Measurements from ENCODE around the gene MAP10. TPM values are rescaled to one million over a fixed set of nuclear protein-coding genes. Genes with fewer than 3 reads are reported as not detected.
"Not testable (repeated sequence)": the region's sequence is repeated elsewhere in the genome, so short reads cannot be mapped to it uniquely, and the experiment has no call there.

The MAP10 gene
- total RNA-seq = 1 to 10 TPM; 1.9 to 2.2 TPM

DNA sequence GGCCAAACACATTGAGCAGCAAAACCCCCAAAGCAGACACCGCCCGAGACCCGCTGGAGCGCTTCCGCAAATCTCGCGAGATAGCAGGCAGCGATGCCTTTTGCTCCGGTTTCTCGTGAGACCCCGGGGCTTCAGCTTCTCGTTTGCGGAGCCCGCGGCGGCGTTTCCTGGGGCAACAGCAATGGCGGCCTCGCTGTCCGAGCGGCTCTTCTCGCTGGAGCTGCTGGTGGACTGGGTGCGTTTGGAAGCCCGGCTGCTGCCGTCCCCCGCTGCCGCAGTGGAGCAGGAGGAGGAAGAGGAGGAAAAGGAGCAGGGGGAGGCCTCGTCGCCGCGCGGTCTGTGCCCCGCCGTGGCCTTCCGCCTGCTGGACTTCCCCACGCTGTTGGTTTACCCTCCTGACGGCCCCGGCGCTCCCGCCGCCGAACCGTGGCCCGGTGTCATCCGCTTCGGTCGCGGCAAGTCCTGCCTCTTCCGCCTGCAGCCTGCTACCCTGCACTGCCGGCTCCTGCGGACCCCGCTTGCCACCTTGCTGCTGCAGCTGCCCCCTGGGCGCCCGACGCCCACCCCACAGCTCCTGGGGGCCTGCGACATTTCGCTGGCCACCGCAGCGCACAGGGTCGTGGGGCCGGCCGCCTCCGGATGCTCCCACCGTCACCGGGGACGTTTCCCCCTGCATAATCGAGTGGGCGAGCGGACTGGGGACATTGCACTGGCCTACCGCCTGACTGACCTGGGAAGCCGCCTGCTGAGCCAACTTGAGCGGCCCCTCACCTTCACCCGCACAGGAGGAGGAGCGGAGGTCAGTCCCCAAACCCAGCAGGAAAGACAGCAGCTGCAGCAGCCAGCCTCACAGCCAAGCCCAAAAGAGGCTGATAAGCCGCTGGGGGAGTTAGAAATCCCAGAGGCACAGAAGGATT is at the start of gene MAP10:
MAP10 (plus strand) TSS at position 148 of the 917 bp plus-strand sequence; CDS start at position 182, 34 bp downstream.
- peak within 1 kb of the TSS; percentile 77 for H3K27ac Mint-ChIP-seq
- H3K9me3 Mint-ChIP-seq = peaks cover 24% of the 10 kb centered on the region
- H3K36me3 Mint-ChIP-seq = peaks cover 21% of the 10 kb centered on the region
- H3K4me3 Mint-ChIP-seq = peak within 1 kb of the TSS; percentile 87
- H3K27me3 Mint-ChIP-seq = peaks cover 3% of the 10 kb centered on the region
- peak; percentile 80 for DNase-seq
- H3K4me1 Mint-ChIP-seq = peaks cover 6% of the 10 kb centered on the region

GRCh38 chr1:232764458-232765251 is 40.6 kb upstream of the MAP10 start:
- no peak for DNase-seq
- Mint-ChIP-seq H3K27ac (no peak overlapping the region), H3K27me3 (peaks cover 8% of the 10 kb centered on the region), H3K36me3 (peaks cover 2% of the 10 kb centered on the region), H3K9me3 (peaks cover 5% of the 10 kb centered on the region), H3K4me1 (peaks cover 3% of the 10 kb centered on the region), H3K4me3 (no peak overlapping the region)

GRCh38 chr1:232765542-232765941 is 39.7 kb upstream of the MAP10 start:
- Mint-ChIP-seq H3K9me3 (peaks cover 5% of the 10 kb centered on the region), H3K4me1 (peaks cover 3% of the 10 kb centered on the region), H3K27me3 (peaks cover 8% of the 10 kb centered on the region), H3K4me3 (no peak overlapping the region), H3K27ac (no peak overlapping the region), H3K36me3 (peaks cover 2% of the 10 kb centered on the region)
- DNase-seq = no peak

DNA sequence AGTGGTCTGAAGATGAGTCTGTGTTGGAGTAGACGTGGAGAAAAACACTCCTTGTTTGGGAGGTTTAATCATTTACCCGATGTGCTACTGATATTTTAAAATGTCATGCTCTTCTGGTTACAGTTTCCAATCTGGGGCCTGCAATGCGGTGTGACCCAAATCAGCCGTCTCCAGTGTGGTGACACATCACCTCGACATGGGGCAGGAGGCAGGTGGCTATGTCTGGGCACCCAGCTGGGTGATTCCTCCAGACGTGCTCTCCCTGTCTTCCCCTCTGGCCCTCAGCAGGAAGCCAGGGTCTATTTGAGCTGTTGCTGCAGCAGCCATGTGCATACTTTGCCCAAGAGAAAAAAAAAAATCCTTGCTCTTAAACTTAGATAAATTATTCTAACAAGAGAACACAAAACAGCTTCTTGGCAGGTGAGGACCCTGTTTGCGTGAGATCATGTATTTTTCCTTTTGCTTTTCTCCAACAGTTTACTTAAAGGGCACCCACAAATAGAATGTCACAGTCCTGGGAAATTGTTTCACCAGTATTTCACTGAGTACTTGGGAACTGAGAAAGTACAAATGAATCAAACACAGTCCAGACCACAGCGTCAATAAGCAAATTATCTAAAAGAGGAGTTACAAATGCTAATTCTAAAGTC is 38.9 kb upstream of the MAP10 start:
- H3K36me3 Mint-ChIP-seq = peaks cover 2% of the 10 kb centered on the region
- no peak overlapping the region for H3K4me3 Mint-ChIP-seq
- H3K27ac Mint-ChIP-seq = no peak overlapping the region
- peaks cover 5% of the 10 kb centered on the region for H3K9me3 Mint-ChIP-seq
- DNase-seq = no peak
- peaks cover 8% of the 10 kb centered on the region for H3K27me3 Mint-ChIP-seq
- H3K4me1 Mint-ChIP-seq = peaks cover 3% of the 10 kb centered on the region

GRCh38 chr1:232766904-232767303 is 38.3 kb upstream of the MAP10 start:
- DNase-seq = no peak
- Mint-ChIP-seq H3K9me3 (peaks cover 5% of the 10 kb centered on the region), H3K36me3 (peaks cover 2% of the 10 kb centered on the region), H3K4me3 (no peak overlapping the region), H3K4me1 (peaks cover 3% of the 10 kb centered on the region), H3K27me3 (peaks cover 8% of the 10 kb centered on the region), H3K27ac (no peak overlapping the region)

GRCh38 chr1:232767305-232768074 is 37.7 kb upstream of the MAP10 start:
- Mint-ChIP-seq H3K4me3 (no peak overlapping the region), H3K27ac (no peak overlapping the region), H3K4me1 (peaks cover 3% of the 10 kb centered on the region), H3K36me3 (peaks cover 2% of the 10 kb centered on the region), H3K27me3 (peaks cover 8% of the 10 kb centered on the region), H3K9me3 (peaks cover 5% of the 10 kb centered on the region)
- no peak for DNase-seq

DNA sequence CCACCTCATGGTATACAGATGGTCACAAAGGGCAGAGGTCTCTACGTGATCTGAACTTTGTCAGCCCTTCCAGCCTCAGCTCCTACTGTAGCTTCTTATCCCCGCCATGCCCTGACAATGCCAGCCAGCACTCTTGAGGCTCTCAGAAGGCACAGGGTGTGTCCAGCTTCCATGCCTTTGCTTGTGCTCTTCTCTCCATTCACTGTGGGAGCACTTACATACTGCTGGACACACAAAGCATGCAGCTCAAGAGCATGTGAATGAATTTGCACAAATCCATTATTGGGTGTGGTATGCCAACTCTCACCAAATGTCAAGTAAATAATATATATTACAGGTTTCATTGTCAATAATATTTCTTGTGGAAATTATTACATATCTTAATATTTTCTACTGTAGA is 36.4 kb upstream of the MAP10 start:
- H3K27ac Mint-ChIP-seq = no peak overlapping the region
- H3K4me1 Mint-ChIP-seq = peaks cover 3% of the 10 kb centered on the region
- no peak overlapping the region for H3K4me3 Mint-ChIP-seq
- H3K9me3 Mint-ChIP-seq = no peaks in the 10 kb centered on the region
- H3K36me3 Mint-ChIP-seq = no peaks in the 10 kb centered on the region
- DNase-seq = no peak
- no peaks in the 10 kb centered on the region for H3K27me3 Mint-ChIP-seq

DNA sequence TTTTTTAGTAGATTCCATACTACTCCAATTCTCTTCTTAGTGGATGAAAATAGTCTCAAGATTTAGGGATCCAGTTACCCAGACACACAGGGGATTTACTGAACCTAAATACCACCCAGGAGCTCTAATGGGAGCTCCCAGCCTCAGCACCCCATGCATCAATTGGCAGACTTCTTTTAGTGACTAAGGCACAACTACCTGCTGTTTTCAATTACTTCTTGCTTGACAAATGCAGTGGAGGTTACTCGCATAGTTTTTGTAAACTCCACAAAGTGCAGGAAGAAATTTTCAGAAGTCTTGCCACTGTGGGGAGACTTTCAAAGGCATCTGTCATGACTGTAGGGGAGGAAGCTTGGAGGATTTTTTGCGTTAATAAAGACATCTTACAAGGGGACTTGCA is 35.5 kb upstream of the MAP10 start:
- Mint-ChIP-seq H3K4me1 (peaks cover 3% of the 10 kb centered on the region), H3K27me3 (no peaks in the 10 kb centered on the region), H3K36me3 (no peaks in the 10 kb centered on the region), H3K27ac (no peak overlapping the region), H3K9me3 (no peaks in the 10 kb centered on the region), H3K4me3 (no peak overlapping the region)
- DNase-seq = no peak

DNA sequence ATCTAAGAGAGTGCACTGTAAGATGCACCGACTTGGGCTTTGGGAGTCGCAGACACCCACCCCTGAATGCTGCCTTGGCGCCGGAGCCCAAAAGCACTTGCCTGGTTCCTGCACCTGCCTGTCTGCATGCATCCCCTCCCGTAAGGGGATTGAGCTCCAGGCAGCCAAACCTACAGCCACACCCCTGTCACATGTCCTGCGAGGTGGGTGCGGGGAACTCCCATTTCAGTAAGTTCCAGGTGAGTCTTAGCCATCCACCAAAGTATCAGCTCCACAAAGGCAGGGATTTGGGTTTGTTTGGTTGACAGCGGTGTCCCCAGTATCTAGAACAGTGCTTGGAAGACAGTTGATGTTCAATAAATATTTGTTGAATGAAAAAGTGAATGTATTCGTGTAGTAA is 31.5 kb upstream of the MAP10 start:
- DNase-seq = no peak
- H3K36me3 Mint-ChIP-seq = no peaks in the 10 kb centered on the region
- peaks cover 4% of the 10 kb centered on the region for H3K27me3 Mint-ChIP-seq
- no peaks in the 10 kb centered on the region for H3K9me3 Mint-ChIP-seq
- H3K4me3 Mint-ChIP-seq = no peak overlapping the region
- H3K27ac Mint-ChIP-seq = no peak overlapping the region
- H3K4me1 Mint-ChIP-seq = no peaks in the 10 kb centered on the region

- no peaks in the 10 kb centered on the region for H3K36me3 Mint-ChIP-seq
- H3K4me1 Mint-ChIP-seq = no peaks in the 10 kb centered on the region
- no peaks in the 10 kb centered on the region for H3K9me3 Mint-ChIP-seq
- H3K4me3 Mint-ChIP-seq = no peak overlapping the region
- DNase-seq = no peak
- peaks cover 4% of the 10 kb centered on the region for H3K27me3 Mint-ChIP-seq
- no peak overlapping the region for H3K27ac Mint-ChIP-seq
Measured at GRCh38 chr1:232776526-232777106, 28.6 kb upstream of the MAP10 start.

DNA sequence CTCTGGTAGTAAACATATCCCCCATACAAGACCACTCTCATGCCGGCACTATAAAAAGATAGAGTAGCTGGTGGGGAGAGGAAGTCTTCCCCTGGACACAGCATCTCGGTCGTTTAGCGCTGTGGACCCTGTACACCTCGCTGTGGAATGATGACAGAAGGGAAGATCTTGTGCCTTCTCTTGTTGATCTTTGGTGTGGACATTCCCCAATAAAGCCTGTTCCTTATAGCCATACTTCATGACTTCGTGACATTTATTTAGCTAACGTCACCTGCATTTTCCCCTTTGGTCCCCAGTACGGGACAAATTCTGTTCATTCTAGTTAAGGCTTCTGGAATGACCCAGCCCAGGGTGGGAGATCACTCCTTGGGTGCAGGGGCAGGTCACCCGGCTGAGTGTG is 24.9 kb upstream of the MAP10 start:
- Mint-ChIP-seq H3K4me3 (no peak overlapping the region), H3K36me3 (no peaks in the 10 kb centered on the region), H3K9me3 (no peaks in the 10 kb centered on the region), H3K27ac (no peak overlapping the region), H3K27me3 (peaks cover 4% of the 10 kb centered on the region), H3K4me1 (no peaks in the 10 kb centered on the region)
- no peak for DNase-seq

GRCh38 chr1:232784794-232785193 is 20.4 kb upstream of the MAP10 start:
- H3K27me3 Mint-ChIP-seq = no peaks in the 10 kb centered on the region
- no peak overlapping the region for H3K27ac Mint-ChIP-seq
- no peak overlapping the region for H3K4me3 Mint-ChIP-seq
- no peak for DNase-seq
- H3K4me1 Mint-ChIP-seq = peaks cover 2% of the 10 kb centered on the region
- H3K9me3 Mint-ChIP-seq = no peaks in the 10 kb centered on the region
- H3K36me3 Mint-ChIP-seq = no peaks in the 10 kb centered on the region

DNA sequence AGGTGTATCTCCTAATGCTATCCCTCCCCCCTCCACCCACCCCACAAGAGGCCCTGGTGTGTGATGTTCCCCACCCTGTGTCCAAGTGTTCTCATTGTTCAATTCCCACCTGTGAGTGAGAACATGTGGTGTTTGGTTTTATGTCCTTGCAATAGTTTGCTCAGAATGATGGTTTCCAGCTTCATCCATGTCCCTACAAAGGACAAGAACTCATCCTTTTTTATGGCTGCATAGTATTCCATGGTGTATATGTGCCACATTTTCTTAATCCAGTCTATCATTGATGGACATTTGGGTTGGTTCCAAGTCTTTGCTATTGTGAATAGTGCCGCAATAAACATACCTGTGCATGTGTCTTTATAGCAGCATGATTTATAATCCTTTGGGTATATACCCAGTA is 19.6 kb upstream of the MAP10 start:
- not testable (repeated sequence) for H3K9me3 Mint-ChIP-seq, H3K36me3 Mint-ChIP-seq, H3K27ac Mint-ChIP-seq, DNase-seq, H3K4me3 Mint-ChIP-seq, H3K4me1 Mint-ChIP-seq, H3K27me3 Mint-ChIP-seq

GRCh38 chr1:232786845-232787455 is 18.3 kb upstream of the MAP10 start:
- DNase-seq = no peak
- no peaks in the 10 kb centered on the region for H3K9me3 Mint-ChIP-seq
- H3K27ac Mint-ChIP-seq = no peak overlapping the region
- no peaks in the 10 kb centered on the region for H3K36me3 Mint-ChIP-seq
- peaks cover 2% of the 10 kb centered on the region for H3K4me1 Mint-ChIP-seq
- no peak overlapping the region for H3K4me3 Mint-ChIP-seq
- H3K27me3 Mint-ChIP-seq = no peaks in the 10 kb centered on the region
